Endothelial cell of umbilical vein (primary cell): Measurements from ENCODE around the gene GNGT2. TPM values are rescaled to one million over a fixed set of nuclear protein-coding genes. Genes with fewer than 3 reads are reported as not detected.

Source experiments
- BruUV-seq: library from RNA; stranded (reverse); fragments of 400-500 nt; replicated peaks from 2 replicates; lab custom pipeline; 2021; lab: Mats Ljungman, UMichigan
- CTCF ChIA-PET: fragments of 300-600, 350-600 bp; sonication (Branson Sonifier 250); formaldehyde crosslinking; loops from one replicate; lab custom pipeline; 2021; ENCODE audit warnings: antibody characterized with exemption, inconsistent platforms; lab: Charles Lee
- POLR2A ChIA-PET: fragments of 300-600, 350-600 bp; sonication (Branson Sonifier 250); formaldehyde crosslinking; loops from one replicate; lab custom pipeline; 2021; ENCODE audit warnings: antibody characterized with exemption, inconsistent platforms; lab: Charles Lee
- DNase-seq: peaks from one replicate; pipeline ENCODE4 v3.0.0-alpha.2; 2011; ENCODE audit warnings: low read depth, low spot score
- FAIRE-seq: peaks from 2 replicates; lab custom pipeline; 2011; peaks lifted over from hg19 to GRCh38; lab: Jason Lieb, UNC
- H2AFZ ChIP-seq: 2 replicates; pipeline ENCODE4 v1.6.0; 2012; ENCODE audit warnings: low read depth, low read length, control low read depth, inconsistent platforms
- H3K27ac ChIP-seq: 2 replicates; pipeline ENCODE4 v1.5.1; 2011; ENCODE audit warnings: low read depth, mild to moderate bottlenecking, control low read depth, low read length, moderate library complexity; ENCODE audit not compliant: insufficient read depth
- H3K27me3 ChIP-seq, 2 experiments: 2 replicates each; pipeline versions ENCODE4 v1.6.0 to v1.6.1; 2011; ENCODE audit warnings: low read length in 2 of 2, mixed read lengths in 1 of 2; ENCODE audit not compliant: control insufficient read depth in 2 of 2, insufficient read depth in 2 of 2
- H3K36me3 ChIP-seq, 2 experiments: 2 replicates in 1 of 2; 3 replicates in 1 of 2; pipeline ENCODE4 v1.5.1; 2011; ENCODE audit warnings: low read length in 2 of 2, mild to moderate bottlenecking in 1 of 2, moderate library complexity in 1 of 2; ENCODE audit not compliant: control insufficient read depth in 2 of 2, insufficient read depth in 2 of 2; ENCODE audit errors: extremely low read depth in 1 of 2
- H3K4me1 ChIP-seq: 3 replicates; pipeline ENCODE4 v1.5.1; 2011; ENCODE audit warnings: mild to moderate bottlenecking, low read length; ENCODE audit not compliant: control insufficient read depth, insufficient read depth; ENCODE audit errors: extremely low read depth
- H3K4me2 ChIP-seq: 2 replicates; pipeline ENCODE4 v1.6.1; 2011; ENCODE audit warnings: low read length, control low read depth, mixed read lengths; ENCODE audit not compliant: insufficient read depth
- H3K4me3 ChIP-seq, 3 experiments: fragments of 200-600 bp in 1 of 3; sonication (generic), shearing (Covaris generic) in 1 of 3; replicated peaks in 1 of 3; 2 replicates each; pipeline ENCODE4 v1.5.1; 2011 to 2016; ENCODE audit warnings: control low read depth in 3 of 3, low read length in 3 of 3, mild to moderate bottlenecking in 2 of 3, inconsistent platforms in 1 of 3, low read depth in 1 of 3, moderate library complexity in 1 of 3; ENCODE audit not compliant: insufficient read depth in 1 of 3
- H3K79me2 ChIP-seq: 2 replicates; pipeline ENCODE4 v1.6.0; 2012; ENCODE audit warnings: low read length, inconsistent platforms; ENCODE audit not compliant: control insufficient read depth, insufficient read depth
- H3K9ac ChIP-seq: replicated peaks from 2 replicates; pipeline ENCODE3; 2011; ENCODE audit warnings: low read length, control low read depth; ENCODE audit not compliant: insufficient read depth; ENCODE audit errors: extremely low read depth
- H3K9me1 ChIP-seq: replicated peaks from 3 replicates; pipeline ENCODE4 v1.6.0; 2011; ENCODE audit warnings: mild to moderate bottlenecking, low read length; ENCODE audit not compliant: control insufficient read depth, insufficient read depth; ENCODE audit errors: extremely low read depth
- H3K9me3 ChIP-seq: replicated peaks from 2 replicates; pipeline ENCODE4 v1.5.1; 2012; ENCODE audit warnings: low read length, inconsistent platforms; ENCODE audit not compliant: control insufficient read depth, insufficient read depth
- H4K20me1 ChIP-seq: replicated peaks from 2 replicates; pipeline ENCODE3; 2011; ENCODE audit warnings: mild to moderate bottlenecking, low read length; ENCODE audit not compliant: control insufficient read depth, insufficient read depth; ENCODE audit errors: extremely low read depth
- CTCF ChIP-seq, 2 donors: IDR thresholded peaks; 1 replicate in 1 of 2; 2 replicates in 1 of 2; pipeline ENCODE4 v1.5.1; 2011; ENCODE audit warnings: low read length in 2 of 2, mild to moderate bottlenecking in 2 of 2, moderate library complexity in 2 of 2, control low read depth in 1 of 2, inconsistent platforms in 1 of 2, low read depth in 1 of 2; ENCODE audit not compliant: insufficient read depth in 1 of 2; ENCODE audit errors: extremely low read depth in 1 of 2
- EZH2 ChIP-seq: IDR thresholded peaks from 2 replicates; pipeline ENCODE4 v1.6.1; 2012; ENCODE audit warnings: borderline replicate concordance, low read depth, mild to moderate bottlenecking, moderate library complexity, low read length, inconsistent platforms; ENCODE audit not compliant: severe bottlenecking
- JUN ChIP-seq: IDR thresholded peaks from 2 replicates; pipeline ENCODE4 v1.6.1; 2011; ENCODE audit warnings: borderline replicate concordance, low read depth; ENCODE audit not compliant: insufficient read length, insufficient read depth
- MYC ChIP-seq: IDR thresholded peaks from one replicate; pipeline ENCODE4 v1.6.1; 2011; ENCODE audit warnings: mild to moderate bottlenecking, low read depth, low read length
- POLR2AphosphoS5 ChIP-seq: IDR thresholded peaks from 2 replicates; pipeline ENCODE4 v1.6.1; 2012; ENCODE audit warnings: low read depth, mild to moderate bottlenecking, control low read depth, low read length, moderate library complexity; ENCODE audit not compliant: insufficient read depth
- dilution Hi-C: fragments of 300-500 bp; cut with MboI; formaldehyde crosslinking; loops from one replicate; pipeline ENCODE4 v1.15.0; 2019; ENCODE audit warnings: low sequenced_read_pairs; ENCODE audit not compliant: extremely low pct_ligation_motif_present
- intact Hi-C: fragments of 100-400 bp; cut with micrococcal nuclease; formaldehyde crosslinking; loops from one replicate; pipeline ENCODE4 v1.10.0; 2022
- polyA plus RNA-seq, 4 experiments: library from polyadenylated mRNA; depleted of rRNA in 3 of 4; stranded (reverse) in 3 of 4; unstranded in 1 of 4; fragments of >200 nt; gene quantifications; 2 replicates each; pipeline versions ENCODE4 v1.2.1 to v1.2.3, GENCODE V29; 2011 to 2012; ENCODE audit warnings: missing spikeins in 1 of 4
- total RNA-seq: library from RNA; stranded (reverse); gene quantifications from 2 replicates; pipeline ENCODE4 v1.2.3, GENCODE V29; 2021

The GNGT2 gene
- total and polyA plus RNA-seq, 2 donors (not counting 3 experiments of a cell fraction or from before 2014, with no cell fraction given): 2.8 to 3.8 TPM

GRCh38 chr17:49224997-49225337, 14.6 kb upstream of the GNGT2 start:
- CTCF ChIA-PET: interaction anchor here (1.2 to 13.3 kb wide), 8 partner anchors 10 to 66 kb away, joined by 3 to 212 read pairs (median 12); partner anchors contain the start of genes ABI3 and GNGT2

GRCh38 chr17:49224198-49224996, 14.0 kb upstream of the GNGT2 start:
- BruUV-seq: no TSS peak
- no peak overlapping the region for H3K9ac ChIP-seq
- CTCF ChIA-PET: interaction anchor here (0.7 to 13.3 kb wide), 9 partner anchors 9 to 66 kb away, joined by 3 to 212 read pairs (median 10); partner anchors contain the start of genes ABI3 and GNGT2
- dilution Hi-C loops (no loop called here), intact Hi-C loops (no loop called here)
- POLR2A ChIA-PET: no interaction called here
- H3K27ac ChIP-seq: no peak overlapping the region
- H3K79me2 ChIP-seq: no peaks in the 10 kb centered on the region
- H3K4me1 ChIP-seq: peaks cover 11% of the 10 kb centered on the region
- H4K20me1 ChIP-seq: no peaks in the 10 kb centered on the region
- FAIRE-seq (no peak), DNase-seq (no peak)
- peak overlapping the region in 1 of 3 experiments; percentile 2 for H3K4me3 ChIP-seq
- no peaks in the 10 kb centered on the region for H3K9me3 ChIP-seq
- no peak overlapping the region for H2AFZ ChIP-seq
- H3K9me1 ChIP-seq: no peaks in the 10 kb centered on the region
- TF ChIP-seq CTCF (IDR thresholded peaks at IDR 0.05; ENCODE audit: extremely low read depth in 1 of 2, insufficient read depth in 1 of 2, low read depth in 1 of 2, low read length in 2 of 2) (no peak), MYC (no peak), POLR2AphosphoS5 (peak; percentile 49), EZH2 (peak; percentile 68)
- peak overlapping the region; percentile 25 for H3K4me2 ChIP-seq
- H3K36me3 ChIP-seq: peaks cover 0 to 9% of the 10 kb centered on the region in 2 experiments
- H3K27me3 ChIP-seq: peaks cover 16 to 22% of the 10 kb centered on the region in 2 experiments

More at GRCh38 chr17:49224997-49225337, 14.6 kb upstream of the GNGT2 start:
- Histone ChIP-seq H3K9ac (no peak overlapping the region), H3K27me3 (peaks cover 16 to 22% of the 10 kb centered on the region in 2 experiments), H3K79me2 (no peaks in the 10 kb centered on the region), H3K4me2 (no peak overlapping the region), H3K9me3 (no peaks in the 10 kb centered on the region), H3K9me1 (no peaks in the 10 kb centered on the region), H3K27ac (no peak overlapping the region), H3K4me3 (no peak overlapping the region), H3K4me1 (peaks cover 15% of the 10 kb centered on the region), H2AFZ (no peak overlapping the region), H4K20me1 (no peaks in the 10 kb centered on the region), H3K36me3 (peaks cover 0 to 7% of the 10 kb centered on the region in 2 experiments)
- POLR2A ChIA-PET: no interaction called here
- FAIRE-seq: no peak
- intact Hi-C loops: loop anchor here (5.0 kb wide), 1 partner anchor 188 kb away; no protein-coding TSS in a partner anchor
- no TSS peak for BruUV-seq
- TF ChIP-seq JUN: no peak
- dilution Hi-C loops: no loop called here
- DNase-seq: no peak
